NCI-H2196 treated with DMSO at 0.1 percent for 48 hours (cell line): ENCODE results near the gene CDC7.

Experiments
- DNase-seq: peaks from one replicate; lab custom pipeline; 2025; ENCODE audit not compliant: unreplicated experiment; lab: John Stamatoyannopoulos, UW

CDC7 gene

DNA sequence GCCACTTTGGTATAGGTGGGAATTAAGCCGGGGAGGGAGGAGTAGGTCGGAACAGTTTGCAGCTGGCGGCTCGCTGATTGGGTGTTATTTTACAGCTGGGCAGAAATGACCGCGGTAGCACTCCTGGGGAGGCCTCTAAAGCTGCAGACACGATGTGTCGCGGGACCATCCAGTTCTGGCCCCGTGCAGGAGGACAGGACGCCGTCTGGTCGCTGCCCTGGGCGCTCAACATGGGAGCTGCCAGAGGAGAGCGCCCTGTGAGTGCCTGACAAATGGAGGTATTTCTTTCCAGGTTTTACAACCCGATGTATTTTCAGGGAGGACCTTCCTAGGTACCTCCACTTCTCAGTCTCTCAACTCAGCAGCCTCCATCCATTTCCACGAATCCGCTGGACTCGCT is 46.2 kb downstream of the CDC7 start:
- DNase-seq: no peak

DNA sequence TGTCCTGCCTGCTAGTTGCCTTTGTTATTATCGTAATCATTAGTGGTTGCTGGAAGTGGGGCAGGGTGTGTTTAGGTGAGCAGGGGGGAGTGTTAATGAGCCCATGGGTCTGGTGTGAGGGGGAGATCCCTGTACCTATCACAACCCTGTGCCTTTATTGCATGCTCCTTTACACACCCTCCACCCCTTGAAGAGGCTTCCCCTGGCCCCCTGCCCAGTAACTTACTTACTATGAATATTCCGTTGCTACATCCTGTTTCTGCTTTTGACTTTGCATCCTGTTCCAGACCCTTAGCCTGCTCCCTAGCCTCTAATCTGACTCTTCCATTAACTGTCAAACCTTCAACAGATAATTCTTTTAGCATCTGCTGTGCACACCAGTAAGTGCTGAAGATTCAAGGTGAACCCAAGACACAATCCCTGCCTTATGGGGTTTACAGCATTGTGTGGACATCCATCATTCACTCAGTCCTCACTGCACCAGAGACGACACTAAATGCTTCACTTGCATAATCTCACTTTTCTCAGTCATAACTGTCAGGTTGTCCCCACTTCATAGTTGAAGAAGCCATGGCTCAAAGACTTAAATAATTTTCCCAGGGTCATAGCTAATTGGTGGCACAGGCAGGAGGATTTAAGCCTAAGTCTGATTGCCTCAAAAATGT is 47.9 kb downstream of the CDC7 start:
- no peak for DNase-seq

DNA sequence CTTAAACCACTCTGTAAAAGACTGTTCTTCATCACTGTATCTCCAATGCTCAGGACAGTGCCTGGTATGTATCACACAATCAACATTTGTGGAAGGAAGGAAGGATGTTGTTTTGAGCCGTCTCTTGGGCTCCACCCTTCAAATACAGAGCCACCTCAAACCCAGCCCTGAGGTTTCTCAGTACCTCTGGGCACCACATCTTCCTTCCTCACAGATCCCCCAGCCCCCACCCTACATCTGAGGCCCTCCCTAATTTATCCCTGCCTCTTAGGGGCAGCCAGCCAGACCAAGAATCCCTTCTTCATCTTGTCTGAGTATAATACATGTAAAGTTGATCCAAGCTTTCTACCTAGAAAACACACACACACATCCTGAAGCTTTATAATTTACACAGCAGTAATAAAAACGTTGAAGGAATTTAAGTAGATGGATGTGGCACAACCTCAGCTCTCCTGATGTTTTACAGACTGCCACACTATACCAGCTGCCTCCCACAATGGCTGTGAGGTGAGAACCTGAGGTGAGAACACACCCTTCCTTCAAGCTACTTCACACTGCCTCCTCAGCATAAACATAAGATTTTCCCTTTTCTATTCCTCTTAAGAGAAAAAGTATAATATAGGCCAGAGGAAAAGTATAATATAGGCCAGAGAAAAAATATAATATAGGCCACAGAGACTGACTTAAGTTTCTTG is 48.5 kb downstream of the CDC7 start:
- no peak for DNase-seq

DNA sequence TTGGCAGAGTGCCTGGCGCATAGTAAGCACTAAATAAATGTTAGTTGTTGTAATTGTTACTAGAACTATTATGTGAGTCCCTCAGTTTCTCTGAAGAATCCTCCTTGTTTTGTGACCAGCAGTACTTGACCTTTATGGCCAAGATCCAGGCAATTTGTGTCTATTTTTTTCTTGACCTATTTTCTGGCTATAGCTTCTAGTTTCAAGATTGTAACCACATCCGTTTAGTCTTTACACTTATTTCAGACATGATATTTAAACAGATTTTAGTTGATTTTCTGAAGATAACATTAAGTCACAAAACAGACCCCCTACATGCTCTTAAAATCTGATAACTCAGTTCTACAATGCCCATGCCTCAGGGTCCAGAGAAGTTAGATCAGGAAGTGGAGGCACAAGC is 50.3 kb downstream of the CDC7 start:
- no peak for DNase-seq

DNA sequence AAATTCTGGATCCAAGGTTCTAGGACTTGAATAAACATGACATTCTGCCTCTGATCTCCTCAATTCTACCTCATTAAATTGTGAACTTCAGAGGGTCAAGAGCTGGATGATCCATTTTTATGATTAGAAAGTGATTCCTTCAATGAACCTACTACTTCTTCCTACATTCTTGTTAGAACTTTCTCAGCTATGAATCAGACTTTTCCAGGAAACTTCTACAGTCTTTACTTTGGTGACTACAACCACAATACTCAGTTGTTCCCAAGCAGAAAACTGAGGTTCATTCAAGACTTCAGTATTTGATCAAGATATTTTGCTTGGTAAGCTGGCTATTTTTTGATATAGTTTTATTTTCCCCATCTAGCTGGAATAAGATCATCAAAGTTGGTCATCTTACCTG is 51.4 kb downstream of the CDC7 start:
- no peak for DNase-seq

DNA sequence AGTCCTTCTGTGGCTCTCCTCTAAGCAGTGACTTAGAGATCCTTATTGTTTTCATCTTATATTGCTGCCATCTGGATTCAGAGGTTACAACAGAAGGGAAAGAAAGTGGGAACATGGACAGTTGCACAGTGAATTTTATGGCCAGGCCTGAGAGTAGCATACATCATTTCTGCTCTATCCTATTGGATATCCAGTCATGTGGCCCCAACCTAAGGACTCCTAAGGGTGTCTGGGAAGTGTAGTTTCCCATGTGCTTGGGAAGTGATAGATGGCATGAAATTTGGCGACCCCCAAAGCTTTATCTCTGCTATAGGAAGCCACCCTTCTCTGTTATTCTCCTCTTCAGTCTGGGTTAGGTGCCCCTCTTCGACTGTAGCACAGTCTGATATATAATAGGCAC is 51.9 kb downstream of the CDC7 start:
- no peak for DNase-seq

DNA sequence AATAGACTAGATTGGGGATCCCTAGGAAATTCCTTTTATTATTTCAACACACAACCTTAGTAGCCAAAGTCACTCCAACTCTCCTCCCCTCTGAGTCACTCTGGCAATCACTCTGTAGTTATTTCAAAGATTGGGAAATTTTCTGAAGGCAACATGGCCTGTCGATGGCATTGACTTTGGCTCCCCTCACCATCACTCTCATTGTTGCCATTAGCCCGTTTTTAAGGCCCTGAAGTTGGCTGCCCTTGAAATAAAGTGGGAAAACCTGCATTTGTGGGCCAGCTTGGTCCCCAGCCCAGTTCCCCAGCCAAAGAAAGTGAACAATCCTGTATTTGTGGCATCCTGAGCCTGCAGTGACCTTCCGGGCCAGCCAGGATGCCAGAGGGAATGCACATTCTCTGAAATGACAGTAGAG is 52.5 kb downstream of the CDC7 start:
- no peak for DNase-seq

DNA sequence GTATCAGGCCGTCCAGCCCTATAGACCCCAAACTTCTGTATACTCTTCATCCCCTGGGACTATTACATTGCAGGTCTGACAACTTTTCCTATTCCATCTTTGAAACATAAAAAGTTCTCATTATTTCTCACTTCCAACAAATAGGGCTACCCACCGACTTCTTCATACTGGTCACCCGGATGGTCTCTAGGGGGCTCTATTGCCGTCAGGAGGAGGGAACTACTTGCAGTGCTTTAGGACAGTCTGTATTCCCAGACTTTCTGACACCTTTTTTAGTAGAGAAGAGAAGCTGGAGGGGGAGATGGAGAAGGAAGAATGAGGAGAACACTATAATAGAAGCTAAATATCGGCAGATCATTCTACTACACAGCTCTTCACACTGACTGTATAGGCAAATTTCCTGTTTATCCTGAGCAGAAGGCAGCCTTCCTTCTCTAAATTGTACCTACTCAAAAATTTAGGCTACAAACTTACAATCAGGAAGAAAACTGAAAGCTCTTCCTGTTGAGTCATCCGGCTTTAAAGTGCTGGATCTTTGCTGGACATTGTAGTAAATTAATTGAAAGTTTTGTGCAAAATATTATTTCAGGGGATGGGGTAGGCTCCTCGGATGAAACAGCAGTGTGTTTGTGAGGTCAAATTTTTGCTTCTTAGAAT is 54.6 kb downstream of the CDC7 start:
- DNase-seq: no peak

DNA sequence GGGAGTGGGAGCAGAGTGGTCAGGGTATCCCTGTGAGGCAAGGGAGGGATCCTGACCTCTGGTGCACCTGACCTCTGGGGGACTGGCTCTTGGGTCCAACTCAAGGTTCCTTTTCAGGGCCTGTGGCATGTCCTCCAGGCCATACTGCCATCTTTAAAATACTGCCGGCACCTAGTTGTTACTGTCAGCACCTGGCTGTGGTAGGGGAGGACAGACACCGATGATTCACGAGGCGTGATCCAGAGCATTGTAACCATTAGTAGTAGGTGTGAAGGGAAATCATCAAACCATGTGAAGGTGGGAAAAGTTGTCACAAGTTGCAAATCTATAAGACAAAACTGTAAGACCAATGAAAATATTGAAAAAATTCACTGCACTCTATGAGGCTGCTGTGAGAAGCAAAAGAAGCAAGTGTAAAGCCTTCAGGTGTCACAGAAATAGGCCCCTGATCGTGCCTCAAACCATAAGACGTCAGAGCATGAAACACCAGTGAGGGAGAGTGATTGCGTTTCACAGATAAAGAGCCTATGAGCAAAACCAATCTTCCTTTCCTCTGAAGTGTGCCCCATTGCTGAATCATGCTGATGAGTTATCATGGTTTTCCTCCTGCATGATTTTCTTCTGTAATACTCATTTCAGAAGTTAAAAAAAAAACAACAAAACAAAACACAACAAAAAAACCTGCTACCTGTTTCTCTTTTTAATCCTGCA is 55.3 kb downstream of the CDC7 start:
- DNase-seq: no peak

DNA sequence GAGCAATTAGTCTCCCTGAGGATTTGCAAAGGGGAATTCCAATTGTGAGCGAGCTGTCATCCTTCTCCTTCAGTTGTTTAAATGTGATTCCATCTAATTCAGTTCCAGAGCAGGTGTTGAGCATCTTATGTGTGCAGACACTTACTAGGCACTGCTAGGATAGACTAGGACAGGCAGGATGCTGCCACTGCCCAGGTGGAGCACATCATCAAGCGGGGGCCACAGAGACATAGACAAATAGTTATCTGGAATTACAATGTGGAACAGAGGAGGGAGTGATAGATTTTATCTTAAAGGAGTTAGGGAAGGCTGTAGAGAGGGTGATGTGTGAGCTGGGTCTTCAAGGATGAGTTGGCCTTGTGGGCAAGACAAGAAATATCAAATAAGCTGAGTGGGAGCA is 55.9 kb downstream of the CDC7 start:
- DNase-seq: no peak

DNA sequence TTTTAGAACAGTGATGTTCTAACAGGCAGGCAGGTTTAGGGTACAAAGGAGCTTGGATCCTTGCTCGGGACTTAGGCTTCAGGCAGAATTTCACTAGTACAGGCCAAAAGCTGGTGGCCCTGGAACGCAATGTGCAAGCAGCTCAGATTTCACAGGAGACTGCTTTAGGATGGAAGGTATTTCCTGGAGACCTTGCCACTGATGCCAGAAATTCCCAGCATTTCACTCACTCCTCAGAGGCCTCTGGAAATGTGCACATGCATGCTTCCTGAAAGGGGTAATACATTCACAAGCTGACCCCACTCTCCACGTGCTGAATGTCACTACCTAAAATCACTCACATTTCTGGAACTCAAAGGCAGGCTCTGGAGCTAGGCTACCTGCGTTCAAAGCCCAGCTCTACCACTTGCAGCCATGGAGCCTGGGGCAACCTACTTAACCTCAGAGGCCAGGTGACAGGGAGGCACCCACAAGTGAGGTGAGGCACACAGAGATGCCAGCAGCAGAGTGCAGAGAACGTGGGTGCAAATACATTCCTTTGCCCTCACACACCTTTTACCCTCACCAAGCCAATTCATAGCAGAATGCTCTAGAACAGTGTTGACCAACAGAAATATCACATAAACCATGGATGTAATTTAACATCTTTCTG is 56.5 kb downstream of the CDC7 start:
- DNase-seq: no peak

DNA sequence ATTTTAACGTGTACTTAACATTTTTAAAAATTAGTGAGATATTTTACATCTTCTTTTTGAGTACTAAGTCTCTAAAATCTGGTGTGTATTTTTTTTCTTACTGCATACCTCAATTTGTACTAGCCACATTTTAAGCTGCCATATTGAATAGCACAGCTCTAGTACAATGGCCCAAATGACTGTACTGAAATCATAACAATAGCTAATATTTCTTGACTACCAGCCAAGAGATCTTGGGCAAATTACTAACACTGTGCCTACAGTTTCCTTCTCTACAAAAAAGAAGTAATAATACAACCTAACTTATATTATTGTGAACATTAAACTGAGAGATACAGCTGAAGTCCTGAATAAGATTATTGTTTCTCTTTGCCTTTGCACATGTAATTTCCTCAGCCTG is 57.2 kb downstream of the CDC7 start:
- DNase-seq: no peak

DNA sequence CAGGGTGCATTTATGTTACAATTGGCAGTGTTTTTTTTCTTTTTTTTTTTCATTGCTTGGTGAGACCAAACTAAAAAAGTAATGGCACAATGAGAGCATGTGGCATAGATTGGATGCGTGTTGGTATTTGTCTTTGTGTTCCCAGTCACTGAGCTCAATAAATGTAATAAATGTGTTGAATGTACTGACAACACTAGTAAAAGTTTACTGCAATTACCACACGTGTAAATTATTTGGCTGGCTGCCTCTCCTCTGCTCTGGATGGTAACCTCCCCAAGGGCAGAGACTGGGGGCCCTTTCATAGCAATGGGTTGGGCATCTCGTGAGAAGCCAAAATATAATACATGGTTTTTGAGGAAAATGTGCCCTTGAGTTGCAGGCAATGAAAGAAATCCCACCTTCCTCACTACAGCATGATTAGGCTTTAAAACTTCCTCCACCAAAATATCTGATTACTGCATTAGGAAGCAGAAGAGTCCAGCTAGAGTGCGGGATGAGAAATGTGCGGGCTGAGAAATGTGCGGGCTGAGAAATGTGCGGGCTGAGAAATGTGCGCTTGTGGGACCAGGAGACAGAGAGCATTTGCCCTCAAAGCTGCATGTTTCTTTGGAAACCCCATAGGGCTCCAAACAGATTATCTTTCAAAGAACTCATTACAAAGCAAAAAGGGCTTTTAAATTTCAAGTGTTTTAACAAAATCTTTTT is 58.5 kb downstream of the CDC7 start:
- DNase-seq: no peak

DNA sequence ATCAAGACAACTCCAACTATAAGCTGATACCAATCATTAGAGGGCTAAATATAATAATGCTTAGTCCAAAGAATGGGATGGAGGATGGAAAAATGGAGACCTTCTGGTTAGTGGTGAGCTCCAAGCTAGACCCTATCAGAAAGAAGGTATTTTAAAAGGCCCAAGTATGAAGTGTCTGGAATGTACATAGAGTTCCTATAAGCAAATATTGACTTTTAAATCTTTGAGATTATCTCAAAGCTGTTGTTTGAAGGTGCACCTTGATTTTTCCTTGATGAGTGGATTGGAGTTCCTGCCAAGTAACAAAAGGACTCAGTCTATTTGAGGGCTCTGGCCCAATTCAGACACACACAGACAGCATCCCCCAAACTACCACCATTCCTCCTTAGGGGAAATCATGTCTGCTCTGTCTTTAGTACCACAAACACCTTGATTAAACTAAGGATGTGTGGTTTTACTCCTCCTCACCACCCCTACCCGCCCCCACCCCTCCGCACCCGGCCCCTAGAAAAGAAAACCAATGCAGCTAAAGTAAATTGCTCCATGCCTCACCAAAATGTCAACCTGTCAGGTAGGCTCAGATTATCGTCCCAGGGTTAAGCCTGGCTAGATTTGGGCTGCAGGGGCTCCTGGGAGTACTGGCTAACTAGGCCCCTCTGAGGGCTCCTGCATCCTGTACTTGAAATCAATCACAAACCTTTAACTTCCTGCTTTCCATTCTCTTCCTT is 59.4 kb downstream of the CDC7 start:
- no peak for DNase-seq

DNA sequence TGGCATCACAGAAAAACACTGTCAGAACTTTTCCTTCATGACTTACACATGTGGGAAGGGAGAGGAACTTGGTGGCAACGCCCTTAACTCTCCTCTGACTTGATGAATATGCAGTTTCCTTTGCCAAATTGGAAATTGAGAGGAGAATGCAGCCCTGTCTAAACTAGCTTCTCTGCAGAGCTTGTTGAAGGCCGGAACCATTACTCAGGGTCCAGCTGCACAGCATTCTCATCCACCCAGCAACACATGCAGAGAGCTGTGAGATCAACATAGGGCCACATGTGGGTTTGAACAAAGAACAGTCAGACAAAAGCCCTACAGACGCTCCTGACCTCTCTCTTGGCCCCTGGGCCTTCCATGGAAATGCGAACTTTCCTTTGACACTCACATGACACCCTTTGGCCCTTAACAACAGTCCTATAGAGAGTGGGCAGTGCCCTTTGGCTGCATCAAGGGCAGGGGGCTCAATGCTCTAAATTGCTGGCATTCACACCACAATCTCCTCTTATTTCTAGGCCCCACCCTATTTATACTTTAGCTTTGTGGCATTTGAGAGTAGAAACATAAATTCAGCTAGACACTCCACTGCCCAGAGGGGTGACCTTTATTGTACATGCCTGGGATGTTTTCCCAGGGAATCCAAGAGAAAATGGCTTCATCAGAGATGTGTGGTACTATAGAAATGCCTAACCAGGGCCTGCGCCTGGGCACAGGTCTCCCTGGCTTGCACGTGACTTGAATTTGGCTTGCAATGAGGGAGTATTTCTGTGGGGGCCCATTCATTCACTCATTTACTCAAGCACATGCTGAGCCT is 64.4 kb downstream of the CDC7 start:
- DNase-seq: no peak

DNA sequence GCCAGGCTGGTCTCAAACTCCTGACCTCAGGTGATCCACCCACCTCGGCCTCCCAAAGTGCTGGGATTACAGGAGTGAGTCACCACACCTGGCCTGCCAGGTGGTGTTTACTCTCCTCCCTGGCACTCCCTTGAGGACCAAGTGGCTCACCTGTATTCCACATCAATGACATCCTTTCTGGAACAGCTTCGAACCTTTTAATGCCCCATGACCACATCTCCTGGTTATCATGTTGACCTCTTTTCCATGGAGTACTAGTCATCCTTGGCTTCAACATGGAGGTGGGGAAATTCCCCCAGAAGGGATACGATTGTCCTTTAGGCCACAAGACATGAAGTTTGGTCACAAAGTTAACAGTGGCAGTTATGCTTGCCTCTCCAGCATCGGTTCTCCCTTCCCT is 66.9 kb downstream of the CDC7 start:
- DNase-seq: no peak

DNA sequence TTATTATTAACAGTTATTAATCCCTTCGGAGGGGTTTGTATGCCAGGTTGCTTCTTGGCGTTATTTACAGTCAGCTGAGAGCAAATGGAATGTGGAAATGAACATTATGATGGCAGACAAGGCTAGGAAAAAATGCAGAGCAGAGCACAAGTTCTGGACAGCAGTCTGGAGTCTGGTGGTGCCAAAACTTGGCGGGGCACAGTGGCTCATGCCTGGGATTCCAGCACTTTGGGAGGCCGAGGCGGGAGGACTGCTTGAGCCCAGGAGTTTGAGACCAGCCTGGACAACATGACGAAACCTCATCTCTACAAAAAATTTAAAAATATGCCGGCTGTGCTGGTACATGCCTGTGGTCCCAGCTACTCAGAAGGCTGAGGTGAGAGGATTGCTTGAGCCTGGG is 67.6 kb downstream of the CDC7 start:
- no peak for DNase-seq

DNA sequence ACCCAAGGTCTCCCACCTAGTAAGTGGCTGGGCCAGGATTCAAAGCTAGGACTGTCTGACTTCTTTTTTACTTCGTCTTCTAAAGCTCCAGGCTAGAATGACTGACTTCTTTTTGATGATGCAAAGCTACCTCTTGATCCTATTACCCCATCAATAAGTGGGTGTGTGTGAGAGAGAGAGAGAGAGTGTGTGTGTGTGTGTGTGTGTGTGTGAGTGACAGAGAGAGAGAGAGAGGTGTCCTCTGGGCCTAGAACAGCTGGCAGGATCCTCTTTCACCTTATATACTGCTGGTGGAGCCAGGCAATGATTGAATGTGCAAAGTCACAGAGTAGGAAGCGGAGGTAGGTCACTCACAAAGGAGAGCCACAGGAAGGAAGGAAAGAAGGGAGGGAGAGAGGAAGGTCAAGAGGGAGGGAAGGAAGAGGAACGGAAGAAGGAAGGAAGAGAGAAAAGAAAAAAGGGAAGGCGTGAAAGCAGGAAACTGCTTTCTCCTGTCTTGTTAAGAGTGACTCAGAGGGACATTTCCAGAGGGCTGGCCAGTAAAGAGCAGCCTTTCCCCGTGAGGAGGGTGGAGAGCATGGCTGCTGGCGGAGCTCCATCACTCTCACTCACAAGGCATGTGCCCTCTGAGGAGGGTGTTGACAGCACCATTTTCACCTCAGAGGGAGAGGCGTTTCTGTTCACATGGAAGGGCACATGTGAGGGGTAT is 68.9 kb downstream of the CDC7 start:
- no peak for DNase-seq

DNA sequence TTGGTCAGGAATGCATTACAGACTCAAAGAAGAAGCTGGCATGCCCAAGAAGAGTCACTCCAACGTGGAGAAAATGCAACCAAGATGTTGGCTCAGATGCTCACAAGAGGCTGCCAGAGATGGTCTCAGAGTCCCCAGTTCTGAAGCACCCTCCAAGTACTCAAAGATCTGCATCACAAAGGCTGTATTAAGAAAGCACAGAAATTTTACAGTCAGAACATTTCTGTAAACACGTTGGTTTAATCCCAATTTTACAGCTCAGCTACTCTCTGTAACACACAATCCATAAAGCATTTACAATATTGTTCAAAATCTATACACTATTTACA is 69.4 kb downstream of the CDC7 start:
- DNase-seq: no peak
